Effector CD4-positive, alpha-beta T cell (primary cell): Measurements from ENCODE around the gene RICTOR.
A peak's percentile ranks its signal among the peaks of the same experiment; 100 is the strongest.

Source experiments
- DNase-seq: peaks from one replicate; pipeline ENCODE4 v3.0.0-alpha.2; 2020
- total RNA-seq: gene quantifications from one replicate; lab custom pipeline; 2026; lab: John Stamatoyannopoulos, UW

The RICTOR gene
- total RNA-seq = 262 reads per million, percentile 94 among the genes with 10 or more reads in this experiment

GRCh38 chr5:39074017-39074814 is at the start of gene RICTOR:
TSS of gene RICTOR (minus strand) at chr5:39074399. CDS start at chr5:39074377, 22 bp downstream.
- peak; percentile 88 for DNase-seq

- no peak for DNase-seq
Observed at GRCh38 chr5:39121922-39122321, 47.7 kb upstream of the RICTOR start.

- DNase-seq = no peak
Observed at GRCh38 chr5:39121315-39121714, 47.1 kb upstream of the RICTOR start.

GRCh38 chr5:39120052-39120420 is 45.8 kb upstream of the RICTOR start:
- no peak for DNase-seq

GRCh38 chr5:39119404-39120051 is 45.3 kb upstream of the RICTOR start:
- no peak for DNase-seq

- no peak for DNase-seq
Observed at GRCh38 chr5:39118638-39119037, 44.4 kb upstream of the RICTOR start.

- DNase-seq = no peak
Observed at GRCh38 chr5:39117401-39117800, 43.2 kb upstream of the RICTOR start.

- DNase-seq = no peak
Observed at GRCh38 chr5:39116344-39117170, 42.4 kb upstream of the RICTOR start.

GRCh38 chr5:39115644-39116343 is 41.6 kb upstream of the RICTOR start:
- DNase-seq = no peak

GRCh38 chr5:39114155-39114554 is 40.0 kb upstream of the RICTOR start:
- DNase-seq = no peak

GRCh38 chr5:39113354-39113953 is 39.3 kb upstream of the RICTOR start:
- DNase-seq = no peak

GRCh38 chr5:39109606-39110005 is 35.4 kb upstream of the RICTOR start:
- DNase-seq = no peak

GRCh38 chr5:39108987-39109386 is 34.8 kb upstream of the RICTOR start:
- DNase-seq = no peak

GRCh38 chr5:39107350-39107749 is 33.2 kb upstream of the RICTOR start:
- DNase-seq = no peak

- no peak for DNase-seq
Observed at GRCh38 chr5:39106322-39106721, 32.1 kb upstream of the RICTOR start.

GRCh38 chr5:39104221-39104620 is 30.0 kb upstream of the RICTOR start:
- no peak for DNase-seq

- DNase-seq = no peak
Observed at GRCh38 chr5:39102684-39103155, 28.5 kb upstream of the RICTOR start.

GRCh38 chr5:39100851-39101396 is 26.7 kb upstream of the RICTOR start:
- no peak for DNase-seq

GRCh38 chr5:39100301-39100850 is 26.2 kb upstream of the RICTOR start:
- DNase-seq = no peak

GRCh38 chr5:39099831-39100230 is 25.6 kb upstream of the RICTOR start:
- no peak for DNase-seq

GRCh38 chr5:39093352-39093751 is 19.2 kb upstream of the RICTOR start:
- no peak for DNase-seq
